Effector CD8-positive, alpha-beta T cell (primary cell): ENCODE measurements around the gene SMPD4.
"Not testable (repeated sequence)": the region's sequence is repeated elsewhere in the genome, so short reads cannot be mapped to it uniquely, and the experiment has no call there.

Experiments
- DNase-seq: peaks from one replicate; lab custom pipeline; 2025; lab: John Stamatoyannopoulos, UW
- total RNA-seq, 4 experiments: gene quantifications; one replicate each; lab custom pipeline; 2026; lab: John Stamatoyannopoulos, UW

Gene SMPD4, protein sequence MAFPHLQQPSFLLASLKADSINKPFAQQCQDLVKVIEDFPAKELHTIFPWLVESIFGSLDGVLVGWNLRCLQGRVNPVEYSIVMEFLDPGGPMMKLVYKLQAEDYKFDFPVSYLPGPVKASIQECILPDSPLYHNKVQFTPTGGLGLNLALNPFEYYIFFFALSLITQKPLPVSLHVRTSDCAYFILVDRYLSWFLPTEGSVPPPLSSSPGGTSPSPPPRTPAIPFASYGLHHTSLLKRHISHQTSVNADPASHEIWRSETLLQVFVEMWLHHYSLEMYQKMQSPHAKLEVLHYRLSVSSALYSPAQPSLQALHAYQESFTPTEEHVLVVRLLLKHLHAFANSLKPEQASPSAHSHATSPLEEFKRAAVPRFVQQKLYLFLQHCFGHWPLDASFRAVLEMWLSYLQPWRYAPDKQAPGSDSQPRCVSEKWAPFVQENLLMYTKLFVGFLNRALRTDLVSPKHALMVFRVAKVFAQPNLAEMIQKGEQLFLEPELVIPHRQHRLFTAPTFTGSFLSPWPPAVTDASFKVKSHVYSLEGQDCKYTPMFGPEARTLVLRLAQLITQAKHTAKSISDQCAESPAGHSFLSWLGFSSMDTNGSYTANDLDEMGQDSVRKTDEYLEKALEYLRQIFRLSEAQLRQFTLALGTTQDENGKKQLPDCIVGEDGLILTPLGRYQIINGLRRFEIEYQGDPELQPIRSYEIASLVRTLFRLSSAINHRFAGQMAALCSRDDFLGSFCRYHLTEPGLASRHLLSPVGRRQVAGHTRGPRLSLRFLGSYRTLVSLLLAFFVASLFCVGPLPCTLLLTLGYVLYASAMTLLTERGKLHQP
- 84.0 to 99.8 (median 88.1) reads per million in 4 experiments for total RNA-seq

DNA sequence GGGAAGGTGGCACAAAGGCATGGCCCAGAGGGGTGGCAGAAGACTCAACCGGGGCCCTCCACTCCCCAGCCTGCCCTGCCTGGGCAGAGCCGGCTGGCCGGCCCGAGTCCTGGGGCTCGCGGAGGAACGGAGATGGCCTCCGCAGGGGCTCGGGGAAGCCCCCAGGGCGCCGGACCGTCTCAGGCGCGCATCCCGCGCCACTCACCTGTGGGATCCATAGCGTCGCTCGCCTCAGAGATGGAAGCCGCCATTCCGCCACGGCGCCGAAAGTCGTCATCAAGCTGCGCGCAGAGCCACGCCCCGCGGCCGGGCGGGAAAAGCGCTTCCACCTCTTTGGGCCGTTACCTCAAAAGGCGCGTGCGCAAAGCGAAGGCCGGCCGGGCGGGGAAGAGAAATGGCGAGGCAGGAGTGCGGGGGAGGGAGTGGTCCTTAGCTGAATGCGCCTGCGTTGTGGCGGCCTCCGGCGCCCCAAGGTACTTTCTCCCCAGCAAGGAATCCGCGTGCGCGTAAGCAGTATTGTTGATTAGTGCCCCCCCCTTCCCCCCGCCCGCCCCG, at the start of gene SMPD4:
TSS of gene SMPD4 (minus strand) at position 278 of the 555 bp plus-strand sequence. CDS start 5,010 bp downstream, outside the sequence.
- peak; percentile 98 for DNase-seq

DNA sequence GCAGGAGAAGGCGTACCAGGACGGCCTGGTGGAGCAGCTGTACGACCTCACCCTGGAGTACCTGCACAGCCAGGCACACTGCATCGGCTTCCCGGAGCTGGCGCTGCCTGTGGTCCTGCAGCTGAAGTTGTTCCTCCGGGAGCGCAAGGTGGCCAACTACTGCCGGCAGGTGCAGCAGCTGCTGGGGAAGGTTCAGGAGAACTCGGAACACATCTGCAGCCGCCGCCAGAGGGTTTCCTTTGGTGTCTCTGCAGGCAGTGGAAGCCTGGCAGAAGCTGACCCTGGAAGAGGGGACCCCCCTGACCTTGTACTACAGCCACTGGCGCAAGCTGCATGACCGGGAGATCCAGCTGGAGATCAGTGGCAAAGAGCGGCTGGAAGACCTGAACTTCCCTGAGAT, 49.5 kb upstream of the SMPD4 start:
- not testable (repeated sequence) for DNase-seq

DNA sequence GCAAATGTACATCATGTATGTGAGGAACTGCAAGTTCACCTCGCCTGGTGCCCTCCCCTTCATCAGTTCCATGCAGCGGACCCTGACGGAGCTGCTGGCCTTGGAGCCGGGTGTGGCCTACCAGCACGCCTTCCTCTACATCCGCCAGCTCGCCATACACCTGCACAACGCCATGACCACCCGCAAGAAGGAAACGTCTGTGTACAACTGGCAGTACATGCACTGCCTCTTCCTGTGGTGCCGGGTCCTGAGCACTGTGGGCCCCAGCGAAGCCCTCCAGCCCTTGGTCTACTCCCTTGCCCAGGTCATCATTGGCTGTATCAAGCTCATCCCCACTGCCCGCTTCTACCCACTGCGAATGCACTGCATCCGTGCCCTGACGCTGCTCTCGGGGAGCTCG, 49.0 kb upstream of the SMPD4 start:
- not testable (repeated sequence) for DNase-seq

DNA sequence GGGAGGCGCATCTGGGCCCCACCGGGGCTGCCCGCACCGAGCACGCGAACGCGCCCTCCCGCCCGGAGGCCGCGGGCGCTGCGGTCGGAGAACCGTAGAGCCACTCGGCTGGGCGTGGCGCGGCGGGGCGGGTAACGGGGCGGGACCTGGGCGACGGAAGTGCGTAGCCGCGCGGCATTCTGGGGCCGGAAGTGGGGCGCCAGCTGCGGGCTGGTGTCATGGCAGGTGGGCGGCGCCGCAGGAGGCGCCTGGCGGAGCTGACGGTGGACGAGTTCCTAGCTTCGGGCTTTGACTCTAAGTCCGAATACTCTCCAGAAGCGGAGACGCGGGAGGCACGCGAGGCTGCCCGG, 47.7 kb upstream of the SMPD4 start:
- not testable (repeated sequence) for DNase-seq

DNA sequence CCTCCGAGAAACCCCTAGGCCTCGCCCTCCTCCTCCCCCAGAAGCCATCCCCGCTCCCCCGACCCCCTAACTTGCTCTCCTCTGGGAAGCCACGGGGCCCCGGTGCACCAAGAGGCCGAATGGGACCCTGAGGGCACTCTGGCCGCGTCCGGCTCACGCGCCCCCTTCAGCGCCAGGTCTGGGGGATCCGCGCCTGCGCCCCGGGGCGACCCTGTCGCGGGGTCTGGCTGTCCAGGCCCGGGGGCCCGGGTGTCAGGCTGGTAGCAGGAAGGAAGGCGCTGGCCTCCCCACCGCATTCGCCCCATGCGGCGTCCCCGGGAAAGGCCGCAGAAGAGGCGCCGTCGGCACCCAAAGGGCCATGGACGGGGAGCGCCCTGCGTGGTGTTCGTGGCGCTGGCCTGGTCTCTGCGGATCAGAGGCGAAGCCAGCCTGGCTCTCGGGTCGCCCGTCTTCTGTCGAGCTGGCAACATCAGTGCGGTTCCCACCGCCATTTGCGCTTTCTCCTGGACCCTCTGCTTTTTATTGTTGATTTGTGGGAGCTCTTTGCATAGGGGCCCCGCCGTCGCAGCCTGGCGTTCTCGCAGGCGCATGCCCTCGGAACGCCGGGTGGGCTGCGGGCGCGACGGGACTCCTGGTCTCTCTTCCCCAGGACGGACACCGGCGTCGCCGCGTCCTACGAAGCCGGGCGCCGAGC, 47.2 kb upstream of the SMPD4 start:
- not testable (repeated sequence) for DNase-seq

DNA sequence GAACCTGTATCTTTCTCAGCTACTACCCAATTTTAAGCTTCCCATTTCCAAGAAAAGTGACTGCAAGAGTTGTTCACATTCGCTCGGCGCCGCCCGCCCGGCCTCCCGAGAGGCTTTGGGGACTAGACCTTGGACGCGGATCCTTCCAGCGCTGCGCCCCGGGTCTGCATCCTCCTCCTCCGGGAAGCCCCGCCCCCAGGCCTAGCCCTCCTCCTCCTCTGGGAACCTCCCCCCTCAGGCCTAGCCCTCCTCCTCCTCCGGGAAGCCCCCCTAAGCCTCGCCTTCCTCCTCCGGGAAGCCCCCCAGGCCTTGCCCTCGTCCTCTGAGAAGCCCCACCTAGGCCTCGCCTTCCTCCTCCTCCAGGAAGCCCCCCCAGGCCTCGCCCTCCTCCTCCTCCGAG, 46.6 kb upstream of the SMPD4 start:
- not testable (repeated sequence) for DNase-seq

DNA sequence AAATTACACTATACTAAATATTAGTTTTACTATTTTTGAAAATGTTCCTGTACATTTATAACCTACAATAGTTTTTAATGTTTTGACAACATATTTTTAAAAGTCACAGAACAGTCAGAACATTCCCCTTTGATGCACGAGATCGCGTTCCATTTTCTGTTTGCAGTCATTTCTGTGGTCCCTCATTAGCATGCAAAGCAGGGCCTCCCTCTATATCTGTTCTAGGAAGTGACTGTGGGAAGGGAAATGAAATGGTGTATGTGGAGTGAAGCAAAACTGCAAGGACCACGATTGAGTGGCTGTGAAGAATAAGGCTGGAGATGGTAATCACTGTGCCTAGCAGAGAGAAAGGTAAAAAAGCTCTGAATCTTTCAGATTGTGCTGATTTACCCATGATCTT, 41.1 kb upstream of the SMPD4 start:
- not testable (repeated sequence) for DNase-seq

DNA sequence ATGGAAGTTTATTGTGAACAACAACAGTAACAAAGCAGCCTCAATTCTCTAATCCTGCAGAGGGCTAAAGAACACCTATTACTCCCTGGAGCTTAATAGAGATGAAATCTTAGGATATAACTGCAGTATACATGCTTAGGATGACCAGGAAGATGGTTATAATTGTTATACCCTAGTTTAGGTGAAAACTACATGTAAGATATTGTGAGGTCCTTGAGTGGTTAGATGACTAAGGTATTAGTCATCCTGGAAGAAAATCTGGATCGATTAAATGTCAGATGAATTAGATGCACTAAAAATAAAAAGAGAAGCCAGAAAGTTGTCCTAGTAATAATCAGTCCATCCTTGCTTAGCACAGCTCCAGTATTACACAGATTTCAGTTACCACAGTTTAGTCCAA, 39.1 kb upstream of the SMPD4 start:
- not testable (repeated sequence) for DNase-seq

DNA sequence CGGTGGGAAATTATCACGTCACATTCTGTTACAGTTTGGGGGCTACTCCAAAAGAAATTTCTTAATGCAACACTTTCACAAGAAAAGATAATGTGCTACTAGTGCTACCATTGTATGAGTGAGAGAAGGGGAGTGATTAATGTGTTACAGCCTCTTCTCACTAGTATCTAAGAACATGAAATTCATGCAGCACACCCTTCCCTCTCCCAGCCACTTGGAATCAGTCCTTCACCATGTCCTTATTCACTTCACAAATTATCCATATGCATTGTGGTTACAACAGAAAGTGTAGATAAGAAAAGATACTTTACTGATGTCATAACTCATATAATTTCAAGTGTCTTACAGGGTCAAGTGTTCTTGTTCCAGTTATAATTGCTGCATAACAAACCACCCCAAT, 37.7 kb upstream of the SMPD4 start:
- not testable (repeated sequence) for DNase-seq

DNA sequence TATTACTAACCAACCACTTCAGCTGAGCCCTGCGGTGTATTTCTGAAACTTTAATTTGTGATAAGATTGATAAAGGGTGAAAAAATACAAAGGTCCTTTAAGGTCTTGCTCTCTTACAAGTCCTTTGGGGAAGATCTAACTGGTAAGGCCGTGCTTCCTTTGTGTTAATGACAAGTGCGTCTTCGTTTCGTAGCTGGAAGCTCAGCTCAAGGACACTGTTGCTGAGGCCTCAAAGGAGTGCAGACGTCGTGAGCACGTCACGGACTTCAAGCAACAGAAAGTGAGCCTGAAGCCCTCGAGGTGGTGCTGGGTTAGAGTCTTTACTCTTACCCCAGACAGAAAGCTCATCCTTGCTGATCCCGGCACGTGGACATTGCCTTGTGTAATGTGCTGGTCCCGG, 25.6 kb upstream of the SMPD4 start:
- not testable (repeated sequence) for DNase-seq

DNA sequence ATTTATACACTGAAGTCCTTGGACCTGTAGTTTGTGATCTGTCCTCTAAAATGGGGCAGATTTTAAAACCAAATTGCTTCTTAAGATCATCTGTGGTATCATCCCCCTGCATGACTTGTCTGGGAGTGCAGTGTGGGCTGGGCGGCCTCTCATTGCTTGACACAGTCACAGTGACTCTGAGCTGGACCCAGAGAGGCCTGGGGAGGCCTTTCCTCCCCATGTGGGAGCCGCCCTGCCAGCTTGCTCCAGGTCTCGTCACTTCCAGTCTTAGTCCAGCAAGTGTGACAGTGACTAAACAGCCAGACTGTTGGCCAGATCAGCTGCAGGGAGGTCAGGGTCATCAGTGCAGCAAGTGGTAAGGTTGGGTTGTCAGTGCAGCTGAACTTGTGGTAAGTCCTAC, 21.7 kb upstream of the SMPD4 start:
- DNase-seq = not testable (repeated sequence)

DNA sequence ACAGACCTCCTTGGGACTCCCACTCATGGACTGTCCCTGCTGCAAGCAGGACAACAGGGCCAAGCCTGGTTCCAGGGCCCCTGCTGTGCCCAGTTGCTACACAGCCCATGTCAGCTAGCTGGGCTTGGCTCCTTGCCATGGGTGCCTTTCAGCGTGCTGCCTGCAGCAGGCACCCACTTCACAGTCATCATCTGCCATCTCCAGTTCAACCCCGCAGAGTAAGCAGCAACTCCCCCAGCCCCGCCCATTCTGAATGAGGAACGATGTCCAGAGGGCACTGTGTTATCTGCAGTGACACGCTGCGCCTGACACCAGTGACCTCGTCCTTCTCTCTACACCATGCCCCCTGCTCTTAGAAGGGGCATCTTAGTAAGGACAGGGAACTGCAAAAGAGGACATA, 21.1 kb upstream of the SMPD4 start:
- not testable (repeated sequence) for DNase-seq

DNA sequence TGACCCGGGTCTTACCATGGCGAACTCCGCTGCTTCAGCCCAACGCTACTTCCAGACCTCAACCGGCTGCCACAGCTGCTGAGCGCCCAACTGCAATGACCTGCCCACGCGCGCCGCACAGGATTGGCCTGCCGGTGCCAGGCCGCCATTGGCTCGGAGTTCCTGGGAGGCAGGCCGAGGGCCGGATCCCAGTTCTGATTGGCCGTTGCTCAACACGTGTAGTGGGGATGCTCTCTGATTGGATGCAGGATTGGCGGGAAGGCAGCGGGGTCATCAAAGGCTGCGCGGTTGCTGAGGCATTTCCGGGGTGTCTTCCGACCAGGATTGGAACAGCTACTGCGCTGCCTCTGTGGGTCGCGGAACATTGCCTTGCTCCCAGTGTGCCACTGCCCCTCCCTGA, 16.9 kb upstream of the SMPD4 start, which contains the start of gene TUBA3E:
TSS of gene TUBA3E (minus strand) at position 97 of the 400 bp plus-strand sequence. CDS start at position 18, 79 bp downstream.
- no peak for DNase-seq

DNA sequence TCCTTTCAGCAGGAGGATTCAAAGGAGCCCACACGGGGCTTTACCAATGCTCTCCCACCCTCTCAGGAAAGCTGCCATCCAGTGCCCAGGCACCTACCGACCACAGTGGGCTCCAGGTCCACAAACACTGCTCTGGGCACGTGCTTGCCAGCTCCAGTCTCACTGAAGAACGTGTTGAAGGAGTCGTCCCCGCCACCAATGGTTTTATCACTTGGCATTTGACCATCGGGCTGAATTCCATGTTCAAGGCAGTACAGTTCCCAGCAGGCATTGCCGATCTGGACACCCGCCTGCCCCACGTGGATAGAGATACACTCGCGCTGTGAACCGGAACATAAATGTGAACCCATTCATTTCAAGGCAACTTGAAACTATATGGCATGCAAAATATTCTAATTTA, 14.7 kb upstream of the SMPD4 start:
- DNase-seq = not testable (repeated sequence)

DNA sequence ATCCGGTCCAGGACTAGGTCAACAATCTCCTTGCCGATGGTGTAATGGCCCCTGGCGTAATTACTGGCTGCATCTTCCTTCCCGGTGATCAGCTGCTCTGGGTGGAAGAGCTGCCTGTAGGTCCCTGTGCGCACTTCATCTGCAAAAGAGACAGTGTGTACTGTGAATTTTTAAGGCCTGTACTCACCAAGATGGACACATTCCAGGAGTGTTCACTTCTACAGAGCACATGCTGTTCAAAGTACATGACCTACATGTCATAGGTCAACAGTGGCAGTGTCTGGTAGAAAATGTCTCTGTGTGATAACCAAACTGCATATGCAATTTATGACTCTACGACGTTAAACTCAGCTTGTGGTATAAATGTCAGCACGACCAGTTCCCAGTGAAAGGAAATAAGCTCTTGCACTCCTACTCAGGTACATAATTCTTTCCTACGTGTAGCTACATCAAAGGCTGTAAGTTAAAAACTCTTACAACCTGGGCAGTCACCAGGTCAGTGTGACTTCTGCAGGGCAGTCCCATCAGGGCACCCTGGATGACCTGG, 13.8 kb upstream of the SMPD4 start:
- not testable (repeated sequence) for DNase-seq

DNA sequence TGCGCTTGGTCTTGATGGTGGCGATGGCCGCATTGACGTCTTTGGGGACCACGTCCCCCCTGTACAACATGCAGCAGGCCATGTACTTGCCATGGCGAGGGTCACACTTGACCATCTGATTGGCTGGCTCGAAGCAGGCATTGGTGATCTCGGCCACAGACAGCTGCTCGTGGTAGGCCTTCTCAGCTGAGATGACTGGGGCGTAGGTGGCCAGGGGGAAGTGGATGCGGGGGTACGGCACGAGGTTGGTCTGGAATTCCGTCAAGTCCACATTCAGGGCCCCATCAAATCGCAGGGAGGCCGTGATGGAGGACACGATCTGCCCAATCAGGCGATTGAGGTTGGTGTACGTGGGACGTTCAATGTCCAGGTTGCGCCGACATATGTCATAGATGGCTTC, 12.4 kb upstream of the SMPD4 start:
- not testable (repeated sequence) for DNase-seq

DNA sequence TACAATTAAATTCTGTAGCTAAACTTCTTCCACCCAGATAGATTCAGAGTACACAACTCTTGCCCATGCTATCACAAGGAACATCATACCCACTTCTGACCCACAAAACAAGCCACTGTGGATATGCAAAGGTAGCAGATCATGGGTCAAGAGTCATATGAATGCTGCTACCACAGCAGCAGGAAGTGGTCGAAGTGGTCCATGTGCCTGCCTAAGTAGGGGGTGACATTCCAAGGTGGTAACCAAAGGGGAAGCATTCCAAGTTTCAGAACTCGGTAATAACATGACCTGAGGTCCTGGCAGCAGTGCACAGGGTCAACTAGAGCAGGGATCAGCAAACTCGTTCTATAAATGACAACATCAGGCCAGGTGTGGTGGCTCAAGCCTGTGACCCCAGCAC, 11.0 kb upstream of the SMPD4 start:
- DNase-seq = not testable (repeated sequence)

DNA sequence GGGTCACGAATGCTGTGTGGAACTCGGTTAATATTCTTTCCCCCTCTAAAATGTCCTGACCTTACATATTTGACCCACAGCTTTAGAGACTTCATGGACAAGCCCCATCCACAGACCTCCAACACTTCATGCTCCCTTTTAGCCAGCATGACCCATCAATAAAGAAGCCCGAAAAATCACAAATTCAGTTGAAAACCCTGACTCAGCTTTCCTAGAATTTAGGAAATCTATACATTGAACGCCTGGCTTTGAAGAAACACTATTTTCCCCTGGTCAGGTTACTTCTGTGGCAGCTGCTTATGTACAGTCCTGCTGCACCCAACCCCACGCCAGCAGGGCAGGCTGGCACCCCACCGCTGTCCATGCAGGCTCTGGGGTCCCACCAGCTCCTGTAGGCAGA, 9.9 kb upstream of the SMPD4 start:
- DNase-seq = not testable (repeated sequence)

DNA sequence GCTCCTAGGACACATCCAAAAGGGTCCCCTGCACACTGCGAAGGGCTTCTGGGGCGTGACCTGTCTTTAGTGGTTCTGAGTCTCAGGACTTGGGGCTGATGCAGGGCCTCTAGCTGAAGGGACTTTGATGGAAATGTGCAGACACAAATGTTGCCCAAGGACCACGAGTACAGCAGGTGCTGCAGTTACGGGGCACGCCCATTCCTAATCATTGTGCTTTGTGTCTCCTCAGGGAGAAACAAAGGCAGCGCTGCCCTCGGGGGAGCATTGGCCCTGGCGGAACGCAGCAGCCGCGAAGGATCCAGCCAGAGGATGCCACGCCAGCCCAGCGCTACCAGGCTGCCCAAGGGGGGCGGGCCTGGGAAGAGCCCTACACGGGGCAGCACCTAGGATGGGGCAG, 8.8 kb upstream of the SMPD4 start:
- no peak for DNase-seq

DNA sequence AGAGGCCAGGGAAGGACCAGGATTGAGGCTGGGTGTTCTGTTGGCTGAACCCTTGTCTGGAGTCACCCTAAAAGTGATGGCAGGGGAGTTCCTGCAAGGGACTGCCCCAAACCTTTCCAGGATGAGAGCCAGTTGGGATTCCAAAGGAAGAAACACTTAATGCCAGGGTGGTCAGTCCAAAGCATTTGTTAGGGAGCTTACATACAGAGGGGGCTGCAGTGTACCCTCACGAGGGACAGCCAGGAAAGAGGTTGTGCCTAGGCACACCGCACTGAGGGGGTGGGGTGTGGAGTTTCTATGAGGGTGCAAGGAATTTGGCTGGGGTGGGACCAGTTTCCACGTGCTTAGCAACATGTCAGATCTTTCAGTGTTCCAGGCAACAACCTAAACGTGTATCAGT, 7.6 kb upstream of the SMPD4 start:
- DNase-seq = not testable (repeated sequence)
